Vagina (tissue), 2 donors: ENCODE measurements around the gene SLC9A6.

ENCODE experiments used
- CTCF ChIP-seq, 3 experiments: fragments of 450-650 bp in 2 of 3; fragments of 200-600 bp in 1 of 3; sonication (generic) in 1 of 3; IDR thresholded peaks; one replicate each; pipeline ENCODE4 v1.5.1; 2017 to 2019; ENCODE audit warnings: antibody characterized with exemption in 3 of 3, mild to moderate bottlenecking in 2 of 3, moderate library complexity in 2 of 3
- POLR2A ChIP-seq, 2 donors: fragments of 450-650 bp; IDR thresholded peaks; one replicate each; pipeline ENCODE4 v1.6.1; 2017; ENCODE audit warnings: antibody characterized with exemption in 2 of 2, mild to moderate bottlenecking in 2 of 2, moderate library complexity in 2 of 2
- POLR2AphosphoS5 ChIP-seq, 2 donors: sonication (generic); formaldehyde crosslinking; IDR thresholded peaks; one replicate each; pipeline ENCODE4 v1.9.0; 2017; ENCODE audit warnings: antibody characterized with exemption in 2 of 2, mild to moderate bottlenecking in 2 of 2, low read depth in 1 of 2; ENCODE audit not compliant: insufficient read depth in 1 of 2

GRCh38 chrX:136094962-136095361 lies 109.7 kb downstream of the SLC9A6 start:
- TF ChIP-seq CTCF (IDR thresholded peaks at IDR 0.05) (no peak), POLR2AphosphoS5 (IDR thresholded peaks at IDR 0.05; ENCODE audit: insufficient read depth in 1 of 2, low read depth in 1 of 2) (no peak), POLR2A (IDR thresholded peaks at IDR 0.05) (no peak)
